Spleen (tissue), 11 donors: ENCODE results near the gene DPYSL4. TPM values are rescaled to one million over a fixed set of nuclear protein-coding genes. Genes with fewer than 3 reads are reported as not detected.

Experiments
- DNase-seq: peaks from one replicate; pipeline ENCODE4 v3.0.0-alpha.2; 2020
- H3K27ac ChIP-seq, 8 donors: fragments of 200-600 bp; sonication (generic) in 7 of 8; 1 replicate in 4 of 8; 2 replicates in 4 of 8; pipeline versions ENCODE4 v1.5.0 to v1.8.0; 2016 to 2021; ENCODE audit warnings: inconsistent platforms in 4 of 8, mild to moderate bottlenecking in 4 of 8, moderate library complexity in 1 of 8
- H3K27me3 ChIP-seq, 7 donors: fragments of 200-600 bp; sonication (generic) in 6 of 7; replicated peaks in 1 of 7; 1 replicate in 4 of 7; 2 replicates in 3 of 7; pipeline versions ENCODE4 v1.5.0 to v1.8.0; 2016 to 2021; ENCODE audit warnings: inconsistent platforms in 3 of 7, mild to moderate bottlenecking in 1 of 7
- H3K36me3 ChIP-seq, 6 donors: fragments of 200-600 bp; sonication (generic) in 5 of 6; 1 replicate in 4 of 6; 2 replicates in 2 of 6; pipeline versions ENCODE4 v1.5.0 to v1.8.0; 2016 to 2021; ENCODE audit warnings: inconsistent platforms in 2 of 6
- H3K4me1 ChIP-seq, 6 donors: fragments of 200-600 bp; sonication (generic) in 5 of 6; 1 replicate in 3 of 6; 2 replicates in 3 of 6; pipeline versions ENCODE4 v1.5.0 to v1.8.0; 2016 to 2021; ENCODE audit warnings: inconsistent platforms in 3 of 6
- H3K4me3 ChIP-seq, 8 donors: fragments of 200-600 bp; sonication (generic) in 7 of 8; 1 replicate in 4 of 8; 2 replicates in 4 of 8; pipeline versions ENCODE4 v1.5.0 to v1.8.0; 2016 to 2021; ENCODE audit warnings: inconsistent platforms in 4 of 8, mild to moderate bottlenecking in 4 of 8, moderate library complexity in 2 of 8
- H3K9me3 ChIP-seq, 8 donors: fragments of 200-600 bp; sonication (generic) in 7 of 8; 1 replicate in 4 of 8; 2 replicates in 4 of 8; pipeline versions ENCODE4 v1.5.0 to v1.8.0; 2016 to 2021; ENCODE audit warnings: inconsistent platforms in 4 of 8
- POLR2A ChIP-seq, 3 donors: fragments of 450-650 bp; IDR thresholded peaks; one replicate each; pipeline ENCODE4 v1.5.1; 2017; ENCODE audit warnings: antibody characterized with exemption in 3 of 3, mild to moderate bottlenecking in 1 of 3
- POLR2AphosphoS5 ChIP-seq, 3 donors: sonication (generic); formaldehyde crosslinking; IDR thresholded peaks; one replicate each; pipeline ENCODE4 v1.5.1; 2017; ENCODE audit warnings: antibody characterized with exemption in 3 of 3
- WGBS, 5 donors: extraction: QIAGEN DNeasy Blood & Tissue Kit in 3 of 5; methylation state at CpG; one replicate each; pipeline versions ENCODE4 v1.1.5 to v1.1.7; 2013 to 2018; 5-methylcytosine and 5-hydroxymethylcytosine counted together
- intact Hi-C: fragments of 100-400 bp; cut with DNase I; formaldehyde crosslinking; loops from one replicate; pipeline ENCODE4 v1.15.0; 2023; ENCODE audit warnings: low total_unique reads
- polyA plus RNA-seq, 3 donors: library from polyadenylated mRNA; stranded (reverse); fragments of 200-250 nt; gene quantifications; one replicate each; pipeline ENCODE4 v1.2.1, GENCODE V29; 2013
- total RNA-seq, 7 donors: library from RNA; depleted of rRNA in 3 of 7; stranded (reverse); fragments of >200 nt in 3 of 7; fragmentation: NEBNext Ultra II Directional in 4 of 7; extraction: Animal tissue kit (Norgen Biotek cat#: 25700) in 4 of 7; gene quantifications; one replicate each; pipeline versions ENCODE4 v1.1.0 to v1.2.1, GENCODE V29; 2016 to 2021
- TF ChIP-seq, protein P1 (sequence below), 11 experiments: fragments of 200-600 bp in 7 of 11; fragments of 450-650 bp in 4 of 11; sonication (generic) in 4 of 11; IDR thresholded peaks in 8 of 11; conservative IDR thresholded peaks in 3 of 11; 1 replicate in 7 of 11; 2 replicates in 4 of 11; pipeline versions ENCODE4 v1.4.0 to v1.8.0; 2016 to 2021; ENCODE audit warnings: antibody characterized with exemption in 11 of 11, inconsistent platforms in 4 of 11, mild to moderate bottlenecking in 1 of 11
- donor health status: healthy with polysubstance abuse.
- donor health status: DM: no; HTN: no; CAD: no; lungs with moderate emphysema.
- donor health status: DM: no; HTN: no; CAD: no.
- donor health status: Bipolar disorder and iron deficiency.
- donor health status: healthy.
- donor health status: DM: no; HTN: no; CAD: no.
- donor health status: DM: yes; HTN: yes; CAD: no.

The DPYSL4 gene
- total and polyA plus RNA-seq, 10 donors: 0.55 to 6.0 (median 1.0) TPM; not detected in 1

DNA sequence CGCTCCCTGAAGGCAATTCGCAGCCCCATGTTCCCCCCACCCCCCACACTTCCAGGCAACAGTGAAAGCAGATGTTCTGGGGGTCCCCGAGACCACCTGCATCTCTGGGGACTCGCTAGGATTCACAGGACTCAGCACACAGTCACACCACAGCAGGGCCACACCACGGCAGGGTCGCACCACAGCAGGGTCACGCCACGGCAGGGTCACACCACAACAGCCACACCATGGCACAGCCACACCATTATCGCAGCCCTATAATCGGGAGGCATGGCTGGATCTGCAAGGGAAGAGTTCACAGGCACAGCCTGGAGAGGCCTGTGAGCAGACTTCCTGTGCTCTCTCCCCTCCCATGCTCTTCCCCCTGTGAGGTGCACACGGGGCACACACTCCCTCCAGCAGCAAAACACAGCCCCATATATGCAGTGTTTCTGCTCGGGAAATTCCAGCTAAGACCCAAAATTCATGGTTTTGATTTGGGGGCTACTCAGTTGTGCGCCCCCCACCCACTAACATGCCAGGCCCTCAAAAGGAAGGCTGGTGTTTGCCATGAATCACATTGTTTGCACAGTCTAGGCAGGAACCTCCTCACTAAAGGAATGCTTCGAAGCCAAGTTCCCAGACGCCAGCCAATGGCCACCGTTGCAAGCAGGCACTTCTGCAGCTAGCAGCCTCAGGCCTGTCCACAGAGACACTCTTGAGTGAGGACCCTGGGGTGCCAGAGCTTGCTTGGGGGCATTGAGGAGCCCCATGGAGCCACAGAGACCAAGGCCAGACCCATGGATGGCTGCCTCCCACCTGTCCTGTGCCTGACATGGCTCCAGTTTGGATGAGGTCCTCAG lies 7.0 kb upstream of the DPYSL4 start:
- no peaks in the 10 kb centered on the region for H3K9me3 ChIP-seq
- peak; percentile 50 for DNase-seq
- peaks cover 0 to 10% (median 0%) of the 10 kb centered on the region in 6 donors for H3K4me1 ChIP-seq
- peaks cover 0 to 75% (median 21%) of the 10 kb centered on the region in 7 donors for H3K27me3 ChIP-seq
- WGBS, 5 donors: 73 to 79% (median 76%) methylated on average over 15 to 16 of the region's 16 CpGs
- intact Hi-C loops: no loop called here
- H3K27ac ChIP-seq: no peak overlapping the region
- no peak overlapping the region for H3K4me3 ChIP-seq
- H3K36me3 ChIP-seq: no peaks in the 10 kb centered on the region
- TF ChIP-seq POLR2A (IDR thresholded peaks at IDR 0.05) (no peak), POLR2AphosphoS5 (IDR thresholded peaks at IDR 0.05) (no peak)
- TF ChIP-seq, protein P1, sequence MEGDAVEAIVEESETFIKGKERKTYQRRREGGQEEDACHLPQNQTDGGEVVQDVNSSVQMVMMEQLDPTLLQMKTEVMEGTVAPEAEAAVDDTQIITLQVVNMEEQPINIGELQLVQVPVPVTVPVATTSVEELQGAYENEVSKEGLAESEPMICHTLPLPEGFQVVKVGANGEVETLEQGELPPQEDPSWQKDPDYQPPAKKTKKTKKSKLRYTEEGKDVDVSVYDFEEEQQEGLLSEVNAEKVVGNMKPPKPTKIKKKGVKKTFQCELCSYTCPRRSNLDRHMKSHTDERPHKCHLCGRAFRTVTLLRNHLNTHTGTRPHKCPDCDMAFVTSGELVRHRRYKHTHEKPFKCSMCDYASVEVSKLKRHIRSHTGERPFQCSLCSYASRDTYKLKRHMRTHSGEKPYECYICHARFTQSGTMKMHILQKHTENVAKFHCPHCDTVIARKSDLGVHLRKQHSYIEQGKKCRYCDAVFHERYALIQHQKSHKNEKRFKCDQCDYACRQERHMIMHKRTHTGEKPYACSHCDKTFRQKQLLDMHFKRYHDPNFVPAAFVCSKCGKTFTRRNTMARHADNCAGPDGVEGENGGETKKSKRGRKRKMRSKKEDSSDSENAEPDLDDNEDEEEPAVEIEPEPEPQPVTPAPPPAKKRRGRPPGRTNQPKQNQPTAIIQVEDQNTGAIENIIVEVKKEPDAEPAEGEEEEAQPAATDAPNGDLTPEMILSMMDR (IDR thresholded peaks at IDR 0.05 in 8 of 11, conservative IDR thresholded peaks at IDR 0.05 in 3 of 11): no peak

DNA sequence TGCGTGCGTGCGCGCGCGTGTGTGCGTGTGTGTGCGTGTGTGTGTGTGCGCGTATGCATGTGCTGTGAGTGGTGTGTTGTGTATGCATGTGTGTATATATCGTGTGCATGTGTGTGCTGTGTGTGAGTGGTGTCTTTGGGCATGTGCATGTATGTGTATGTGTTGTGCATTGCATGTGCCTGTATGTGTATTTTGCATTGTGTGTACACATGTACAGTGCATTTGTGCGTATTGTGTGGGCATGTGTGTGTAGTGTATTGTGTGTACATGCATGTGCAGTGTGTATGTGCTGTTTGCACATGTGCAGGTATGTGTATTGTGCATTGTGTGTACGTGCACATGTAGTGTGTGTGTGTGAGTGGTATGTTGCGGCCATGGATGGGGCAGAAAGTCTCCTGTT lies 6.0 kb upstream of the DPYSL4 start:
- Histone ChIP-seq H3K27ac (no peak overlapping the region), H3K9me3 (no peaks in the 10 kb centered on the region), H3K4me3 (no peak overlapping the region), H3K4me1 (peaks cover 0 to 15% (median 5%) of the 10 kb centered on the region in 6 donors), H3K27me3 (peaks cover 1 to 77% (median 30%) of the 10 kb centered on the region in 7 donors), H3K36me3 (no peaks in the 10 kb centered on the region)
- intact Hi-C loops: no loop called here
- no peak for DNase-seq
- TF ChIP-seq POLR2A (IDR thresholded peaks at IDR 0.05) (no peak), POLR2AphosphoS5 (IDR thresholded peaks at IDR 0.05) (no peak)
- TF ChIP-seq, protein P1 (IDR thresholded peaks at IDR 0.05 in 8 of 11, conservative IDR thresholded peaks at IDR 0.05 in 3 of 11): no peak
- 52 to 65% (median 54%) methylated on average over 14 of the region's 14 CpGs for WGBS, 5 donors

DNA sequence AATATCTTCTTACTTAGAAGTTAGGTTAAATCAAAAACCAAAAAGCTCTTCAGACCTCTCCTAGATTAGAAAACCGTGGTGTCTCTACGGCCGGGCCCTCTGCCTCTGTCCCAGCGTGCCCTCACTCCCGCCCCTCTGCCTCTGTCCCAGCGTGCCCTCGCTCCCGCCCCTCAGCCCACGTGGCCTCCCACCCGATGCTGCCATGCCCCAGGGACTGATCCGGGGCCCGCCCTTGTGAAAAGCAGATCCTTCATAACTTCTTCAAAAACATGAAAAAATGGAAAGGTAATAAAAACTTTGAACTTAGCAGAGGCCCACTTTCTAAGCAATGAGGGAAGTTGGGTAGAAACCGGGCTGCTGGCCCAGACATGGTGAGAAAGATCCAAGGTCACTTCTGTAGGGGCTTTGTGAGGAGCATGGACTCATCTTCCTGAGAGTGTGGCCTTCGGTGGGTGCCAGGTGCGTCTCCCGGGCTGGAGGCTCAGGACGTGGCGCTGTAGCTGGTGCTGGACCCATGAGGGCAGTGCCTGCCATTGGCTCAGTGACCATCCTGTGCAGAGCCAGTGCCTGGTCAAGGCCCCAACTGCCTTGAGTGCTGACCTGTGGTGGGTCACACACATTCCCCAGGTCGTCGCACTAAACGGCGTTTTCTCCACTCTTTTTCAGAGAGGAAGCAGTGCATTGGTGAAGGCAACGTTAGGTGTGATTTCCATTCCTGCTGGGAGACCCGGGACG lies 4.9 kb upstream of the DPYSL4 start:
- no peak overlapping the region for H3K4me3 ChIP-seq
- TF ChIP-seq POLR2AphosphoS5 (IDR thresholded peaks at IDR 0.05): no peak
- no peak for TF ChIP-seq POLR2A (IDR thresholded peaks at IDR 0.05)
- TF ChIP-seq, protein P1 (IDR thresholded peaks at IDR 0.05 in 8 of 11, conservative IDR thresholded peaks at IDR 0.05 in 3 of 11): no peak
- WGBS, 5 donors: 65 to 77% (median 71%) methylated on average over 25 of the region's 25 CpGs
- no peak overlapping the region for H3K27ac ChIP-seq
- peak; percentile 47 for DNase-seq
- intact Hi-C loops: no loop called here
- H3K36me3 ChIP-seq: no peaks in the 10 kb centered on the region
- H3K9me3 ChIP-seq: no peaks in the 10 kb centered on the region
- H3K27me3 ChIP-seq: peaks cover 7 to 77% (median 36%) of the 10 kb centered on the region in 7 donors
- peaks cover 7 to 16% (median 13%) of the 10 kb centered on the region in 6 donors for H3K4me1 ChIP-seq

DNA sequence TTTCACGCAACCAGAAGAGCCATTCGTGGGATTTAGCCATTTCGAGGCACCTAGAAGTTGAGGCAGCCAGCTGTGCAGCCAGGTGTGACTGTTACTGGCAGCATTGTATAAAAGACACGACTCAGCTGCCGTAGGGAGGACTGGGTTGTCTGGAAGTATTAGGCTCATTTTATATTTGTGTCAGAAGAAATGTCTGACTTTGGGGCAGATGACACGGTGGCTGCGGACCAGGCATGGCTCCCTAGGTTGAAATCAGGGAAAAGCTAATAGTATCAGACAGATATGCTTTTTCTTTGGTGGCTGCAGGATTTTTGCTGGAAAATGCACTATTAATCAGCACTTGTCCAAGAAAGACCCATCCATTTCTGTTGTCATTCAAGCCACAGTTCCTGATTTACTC lies 4.2 kb upstream of the DPYSL4 start:
- no peaks in the 10 kb centered on the region for H3K36me3 ChIP-seq
- no peak overlapping the region for H3K27ac ChIP-seq
- DNase-seq: peak; percentile 18
- peaks cover 9 to 24% (median 21%) of the 10 kb centered on the region in 6 donors for H3K4me1 ChIP-seq
- H3K27me3 ChIP-seq: peaks cover 9 to 77% (median 43%) of the 10 kb centered on the region in 7 donors
- intact Hi-C loops: no loop called here
- 84 to 93% (median 85%) methylated on average over 7 of the region's 7 CpGs for WGBS, 5 donors
- no peaks in the 10 kb centered on the region for H3K9me3 ChIP-seq
- TF ChIP-seq, protein P1 (IDR thresholded peaks at IDR 0.05 in 8 of 11, conservative IDR thresholded peaks at IDR 0.05 in 3 of 11): no peak
- TF ChIP-seq POLR2A (IDR thresholded peaks at IDR 0.05): no peak
- no peak overlapping the region for H3K4me3 ChIP-seq
